ENCODE results near the gene CDC34.

- no peak for TF ChIP-seq ARID4B (CRISPR knock-in tag; IDR thresholded peaks at IDR 0.05; ENCODE audit: borderline replicate concordance)
- TF ChIP-seq USF2 (CRISPR knock-in tag; IDR thresholded peaks at IDR 0.05): no peak
These were observed 35.4 kb upstream of the CDC34 start, which contains the start of gene MADCAM1 for GRCh38 chr19:496112-496665.
